ENCODE measurements around the gene BMAL2. TPM values are rescaled to one million over a fixed set of nuclear protein-coding genes. Genes with fewer than 3 reads are reported as not detected.

BMAL2 gene
- polyA plus RNA-seq, 1 experiment = 3.6 TPM

- no peaks in the 10 kb centered on the region for H3K27me3 ChIP-seq (ENCODE audit: control insufficient read depth, insufficient read depth, low read length)
- no peaks in the 10 kb centered on the region for H3K36me3 ChIP-seq (ENCODE audit: control insufficient read depth, insufficient read depth, low read length)
- no peak for DNase-seq (ENCODE audit: low read depth)
- TF ChIP-seq, protein P1, sequence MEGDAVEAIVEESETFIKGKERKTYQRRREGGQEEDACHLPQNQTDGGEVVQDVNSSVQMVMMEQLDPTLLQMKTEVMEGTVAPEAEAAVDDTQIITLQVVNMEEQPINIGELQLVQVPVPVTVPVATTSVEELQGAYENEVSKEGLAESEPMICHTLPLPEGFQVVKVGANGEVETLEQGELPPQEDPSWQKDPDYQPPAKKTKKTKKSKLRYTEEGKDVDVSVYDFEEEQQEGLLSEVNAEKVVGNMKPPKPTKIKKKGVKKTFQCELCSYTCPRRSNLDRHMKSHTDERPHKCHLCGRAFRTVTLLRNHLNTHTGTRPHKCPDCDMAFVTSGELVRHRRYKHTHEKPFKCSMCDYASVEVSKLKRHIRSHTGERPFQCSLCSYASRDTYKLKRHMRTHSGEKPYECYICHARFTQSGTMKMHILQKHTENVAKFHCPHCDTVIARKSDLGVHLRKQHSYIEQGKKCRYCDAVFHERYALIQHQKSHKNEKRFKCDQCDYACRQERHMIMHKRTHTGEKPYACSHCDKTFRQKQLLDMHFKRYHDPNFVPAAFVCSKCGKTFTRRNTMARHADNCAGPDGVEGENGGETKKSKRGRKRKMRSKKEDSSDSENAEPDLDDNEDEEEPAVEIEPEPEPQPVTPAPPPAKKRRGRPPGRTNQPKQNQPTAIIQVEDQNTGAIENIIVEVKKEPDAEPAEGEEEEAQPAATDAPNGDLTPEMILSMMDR (IDR thresholded peaks at IDR 0.05; ENCODE audit: insufficient read depth, low read depth, low read length) = no peak
- H3K4me3 ChIP-seq (ENCODE audit: low read depth, low read length) = no peak overlapping the region
- POLR2A ChIA-PET = no interaction called here
- CTCF ChIA-PET = no interaction called here
Observed at GRCh38 chr12:27351476-27351875, 18.8 kb downstream of the BMAL2 start.

- ChIA-PET POLR2A (no interaction called here), CTCF (interaction anchor here (0.8 to 2.6 kb wide), 2 partner anchors 10 to 12 kb away, joined by 3 to 9 read pairs; no protein-coding TSS in a partner anchor)
- no peaks in the 10 kb centered on the region for H3K36me3 ChIP-seq (ENCODE audit: control insufficient read depth, insufficient read depth, low read length)
- DNase-seq (ENCODE audit: low read depth) = no peak
- TF ChIP-seq, protein P1 (IDR thresholded peaks at IDR 0.05; ENCODE audit: insufficient read depth, low read depth, low read length) = no peak
- H3K27me3 ChIP-seq (ENCODE audit: control insufficient read depth, insufficient read depth, low read length) = no peaks in the 10 kb centered on the region
- H3K4me3 ChIP-seq (ENCODE audit: low read depth, low read length) = no peak overlapping the region
Observed at GRCh38 chr12:27355486-27355885, 22.9 kb downstream of the BMAL2 start.

DNA sequence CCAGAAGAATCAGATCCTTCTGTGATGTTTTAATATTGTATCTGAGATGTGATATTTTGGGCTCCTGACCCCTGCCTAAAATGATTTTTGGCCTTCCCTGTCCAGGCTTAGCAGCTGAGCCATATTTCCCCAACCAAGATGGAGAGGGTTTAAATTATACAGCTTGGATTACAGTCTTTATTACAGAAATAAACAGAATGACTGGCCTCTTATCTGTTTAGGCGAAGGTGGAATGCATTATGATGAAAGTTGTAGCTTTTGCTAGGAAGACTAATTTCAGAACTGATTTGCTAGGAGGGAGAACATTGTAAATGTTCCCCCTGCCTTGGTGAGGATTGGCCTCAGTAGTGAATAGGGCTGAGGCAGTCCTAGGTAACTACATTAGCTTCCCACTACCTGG is 23.3 kb downstream of the BMAL2 start:
- ChIA-PET CTCF (interaction anchor here (0.8 to 2.6 kb wide), 3 partner anchors 10 to 12 kb away, joined by 3 to 9 read pairs (median 4); no protein-coding TSS in a partner anchor), POLR2A (no interaction called here)
- Histone ChIP-seq H3K36me3 (ENCODE audit: control insufficient read depth, insufficient read depth, low read length) (no peaks in the 10 kb centered on the region), H3K27me3 (ENCODE audit: control insufficient read depth, insufficient read depth, low read length) (no peaks in the 10 kb centered on the region), H3K4me3 (ENCODE audit: low read depth, low read length) (no peak overlapping the region)
- no peak for DNase-seq (ENCODE audit: low read depth)
- TF ChIP-seq, protein P1 (IDR thresholded peaks at IDR 0.05; ENCODE audit: insufficient read depth, low read depth, low read length) = no peak

DNA sequence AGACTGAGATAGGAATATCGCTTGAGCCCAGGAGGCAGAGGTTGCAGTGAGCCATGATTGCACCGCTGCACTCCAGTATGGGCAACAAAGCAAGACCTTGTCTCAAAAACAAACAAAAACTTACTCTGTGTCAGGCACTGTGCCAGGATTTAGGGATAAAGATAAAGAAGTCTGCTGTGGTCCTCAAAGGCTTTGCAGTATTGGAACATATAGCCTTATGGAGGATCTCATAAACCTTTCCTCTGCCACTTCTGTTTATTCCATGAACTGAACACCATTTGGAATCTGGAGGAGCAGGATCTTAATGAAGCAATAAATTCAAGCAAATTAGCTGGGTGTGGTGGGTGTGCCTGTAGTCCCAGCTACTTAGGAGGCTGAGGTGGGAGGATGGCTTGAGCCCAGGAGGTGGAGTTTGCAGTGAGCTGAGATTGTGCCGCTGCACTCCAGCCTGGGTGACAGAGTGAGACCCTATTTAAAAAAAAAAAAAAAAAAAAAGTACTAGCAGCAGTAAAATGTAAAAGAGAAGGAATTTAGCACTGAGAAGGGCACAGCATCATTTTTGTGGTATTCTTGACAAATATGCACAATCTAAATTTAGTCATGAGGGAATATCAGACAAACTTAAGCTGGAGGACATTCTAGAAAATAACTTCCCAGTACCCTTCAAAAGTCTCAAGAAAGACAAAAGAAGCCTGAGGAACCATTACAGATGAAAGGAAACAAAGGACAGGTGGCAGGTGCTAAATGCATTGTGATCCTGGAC is 27.1 kb downstream of the BMAL2 start:
- POLR2A ChIA-PET = no interaction called here

GRCh38 chr12:27361372-27361771 is 28.7 kb downstream of the BMAL2 start:
- POLR2A ChIA-PET = interaction anchor here (0.6 kb wide), 1 partner anchor 1390 kb away, joined by 6 read pairs; no protein-coding TSS in a partner anchor
- TF ChIP-seq, protein P1 (IDR thresholded peaks at IDR 0.05; ENCODE audit: insufficient read depth, low read depth, low read length) = no peak
- Histone ChIP-seq H3K4me3 (ENCODE audit: low read depth, low read length) (no peak overlapping the region), H3K27me3 (ENCODE audit: control insufficient read depth, insufficient read depth, low read length) (no peaks in the 10 kb centered on the region), H3K36me3 (ENCODE audit: control insufficient read depth, insufficient read depth, low read length) (no peaks in the 10 kb centered on the region)
- DNase-seq (ENCODE audit: low read depth) = no peak
- CTCF ChIA-PET = interaction anchor here (1.2 kb wide), 1 partner anchor 31 kb away, joined by 3 read pairs; no protein-coding TSS in a partner anchor

More for the DNA sequence above, 27.1 kb downstream of the BMAL2 start:
- Histone ChIP-seq H3K4me3 (ENCODE audit: low read depth, low read length) (no peak overlapping the region), H3K36me3 (ENCODE audit: control insufficient read depth, insufficient read depth, low read length) (no peaks in the 10 kb centered on the region), H3K27me3 (ENCODE audit: control insufficient read depth, insufficient read depth, low read length) (no peaks in the 10 kb centered on the region)
- TF ChIP-seq, protein P1 (IDR thresholded peaks at IDR 0.05; ENCODE audit: insufficient read depth, low read depth, low read length) = no peak
- no peak for DNase-seq (ENCODE audit: low read depth)
- CTCF ChIA-PET = no interaction called here

All from BJ (cell line).